ENCODE results near the gene WDR62. TPM values are rescaled to one million over a fixed set of nuclear protein-coding genes. Genes with fewer than 3 reads are reported as not detected.

WDR62 gene
- total RNA-seq, 2 experiments from 2014 or later, result 2.0 to 2.6 TPM

GRCh38 chr19:36019061-36019670 lies 35.5 kb upstream of the WDR62 start:
- H3K9me3 Mint-ChIP-seq, result no peaks in the 10 kb centered on the region
- peaks cover 15% of the 10 kb centered on the region for H3K36me3 Mint-ChIP-seq (ENCODE audit: low read depth)
- CTCF ChIA-PET, result no interaction called here
- DNase-seq (no peak), ATAC-seq (ENCODE audit: poor library complexity) (no peak)
- Histone ChIP-seq H3K36me3 (ENCODE audit: insufficient read depth, low read length) (peaks cover 10% of the 10 kb centered on the region), H3K9me3 (ENCODE audit: control insufficient read depth in 1 of 2, insufficient read depth in 1 of 2, low read length in 2 of 2) (no peaks in the 10 kb centered on the region), H3K27me3 (ENCODE audit: control insufficient read depth in 1 of 2, insufficient read depth in 2 of 2, low read length in 2 of 2) (no peaks in the 10 kb centered on the region), H3K4me1 (ENCODE audit: insufficient read depth, low read length) (peaks cover 9% of the 10 kb centered on the region), H3K27ac (ENCODE audit: low read depth in 1 of 2, low read length in 2 of 2) (no peak overlapping the region), H3K4me3 (ENCODE audit: low read length) (no peak overlapping the region)
- intact Hi-C loops (cut with DNase I, micrococcal nuclease), result no loop called here
- POLR2A ChIA-PET, result no interaction called here
- H3K27ac Mint-ChIP-seq, result no peak overlapping the region
- no peak overlapping the region for H3K4me3 Mint-ChIP-seq
- H3K27me3 Mint-ChIP-seq, result no peaks in the 10 kb centered on the region
- no peak for TF ChIP-seq CTCF (IDR thresholded peaks at IDR 0.05)
- peaks cover 19% of the 10 kb centered on the region for H3K4me1 Mint-ChIP-seq (ENCODE audit: low read depth)

- CTCF ChIA-PET, result no interaction called here
- H3K4me1 Mint-ChIP-seq (ENCODE audit: low read depth), result no peaks in the 10 kb centered on the region
- no peaks in the 10 kb centered on the region for H3K9me3 Mint-ChIP-seq
- TF ChIP-seq CTCF (IDR thresholded peaks at IDR 0.05), result no peak
- Histone ChIP-seq H3K4me3 (ENCODE audit: low read length) (no peak overlapping the region), H3K27ac (ENCODE audit: low read depth in 1 of 2, low read length in 2 of 2) (no peak overlapping the region), H3K9me3 (ENCODE audit: control insufficient read depth in 1 of 2, insufficient read depth in 1 of 2, low read length in 2 of 2) (no peaks in the 10 kb centered on the region), H3K36me3 (ENCODE audit: insufficient read depth, low read length) (peaks cover 10% of the 10 kb centered on the region), H3K4me1 (ENCODE audit: insufficient read depth, low read length) (no peaks in the 10 kb centered on the region), H3K27me3 (ENCODE audit: control insufficient read depth in 1 of 2, insufficient read depth in 2 of 2, low read length in 2 of 2) (no peaks in the 10 kb centered on the region)
- H3K4me3 Mint-ChIP-seq, result no peak overlapping the region
- ATAC-seq (ENCODE audit: poor library complexity) (no peak), DNase-seq (no peak)
- POLR2A ChIA-PET, result interaction anchor here (0.6 kb wide), 1 partner anchor 20 kb away, joined by 4 read pairs; no protein-coding TSS in a partner anchor
- no peaks in the 10 kb centered on the region for H3K27me3 Mint-ChIP-seq
- H3K36me3 Mint-ChIP-seq (ENCODE audit: low read depth), result peaks cover 20% of the 10 kb centered on the region
- no peak overlapping the region for H3K27ac Mint-ChIP-seq
- intact Hi-C loops (cut with DNase I, micrococcal nuclease), result no loop called here
Observed at GRCh38 chr19:36023432-36023831, 31.3 kb upstream of the WDR62 start.

GRCh38 chr19:36025541-36025940 lies 29.2 kb upstream of the WDR62 start:
- no peaks in the 10 kb centered on the region for H3K4me1 Mint-ChIP-seq (ENCODE audit: low read depth)
- H3K27me3 ChIP-seq (ENCODE audit: control insufficient read depth in 1 of 2, insufficient read depth in 2 of 2, low read length in 2 of 2), result no peaks in the 10 kb centered on the region
- H3K9me3 Mint-ChIP-seq, result no peaks in the 10 kb centered on the region
- intact Hi-C loops (cut with DNase I, micrococcal nuclease), result no loop called here
- H3K4me1 ChIP-seq (ENCODE audit: insufficient read depth, low read length), result no peaks in the 10 kb centered on the region
- H3K36me3 ChIP-seq (ENCODE audit: insufficient read depth, low read length), result peaks cover 10% of the 10 kb centered on the region
- no peak overlapping the region for H3K4me3 ChIP-seq (ENCODE audit: low read length)
- no peaks in the 10 kb centered on the region for H3K27me3 Mint-ChIP-seq
- no peak overlapping the region for H3K27ac ChIP-seq (ENCODE audit: low read depth in 1 of 2, low read length in 2 of 2)
- no peak overlapping the region for H3K27ac Mint-ChIP-seq
- ChIA-PET POLR2A (no interaction called here), CTCF (no interaction called here)
- H3K9me3 ChIP-seq (ENCODE audit: control insufficient read depth in 1 of 2, insufficient read depth in 1 of 2, low read length in 2 of 2), result no peaks in the 10 kb centered on the region
- DNase-seq, result no peak
- TF ChIP-seq CTCF (IDR thresholded peaks at IDR 0.05), result no peak
- no peak for ATAC-seq (ENCODE audit: poor library complexity)
- no peak overlapping the region for H3K4me3 Mint-ChIP-seq
- peaks cover 23% of the 10 kb centered on the region for H3K36me3 Mint-ChIP-seq (ENCODE audit: low read depth)

Measured in CD4-positive, alpha-beta T cell (primary cell).